NCI-H2029 (cell line): ENCODE measurements around the gene HSPA5.
"Not testable (repeated sequence)": the region's sequence is repeated elsewhere in the genome, so short reads cannot be mapped to it uniquely, and the experiment has no call there.

Source experiments
- DNase-seq: peaks from one replicate; lab custom pipeline; 2025; lab: John Stamatoyannopoulos, UW

The HSPA5 gene

GRCh38 chr9:125241000-125241862 lies at the start of gene HSPA5:
TSS of gene HSPA5 (minus strand) at chr9:125241343. CDS start at chr9:125241126, 217 bp downstream.
- DNase-seq, result peak; percentile 98

GRCh38 chr9:125286935-125287433 lies 45.8 kb upstream of the HSPA5 start:
- not testable (repeated sequence) for DNase-seq

- no peak for DNase-seq
Measured at GRCh38 chr9:125284855-125285254, 43.7 kb upstream of the HSPA5 start.

GRCh38 chr9:125280945-125281344 lies 39.8 kb upstream of the HSPA5 start:
- no peak for DNase-seq

GRCh38 chr9:125277411-125277810 lies 36.3 kb upstream of the HSPA5 start:
- no peak for DNase-seq

GRCh38 chr9:125276771-125277170 lies 35.6 kb upstream of the HSPA5 start:
- DNase-seq, result no peak

- DNase-seq, result no peak
Measured at GRCh38 chr9:125272697-125273096, 31.6 kb upstream of the HSPA5 start.

GRCh38 chr9:125271081-125271480 lies 29.9 kb upstream of the HSPA5 start:
- no peak for DNase-seq

- no peak for DNase-seq
Measured at GRCh38 chr9:125269014-125269397, 27.9 kb upstream of the HSPA5 start.

- no peak for DNase-seq
Measured at GRCh38 chr9:125268394-125269013, 27.4 kb upstream of the HSPA5 start.

- not testable (repeated sequence) for DNase-seq
Measured at GRCh38 chr9:125264068-125264467, 22.9 kb upstream of the HSPA5 start.

- no peak for DNase-seq
Measured at GRCh38 chr9:125262294-125262991, 21.3 kb upstream of the HSPA5 start.

GRCh38 chr9:125261501-125262293 lies 20.6 kb upstream of the HSPA5 start, which contains the start of gene GAPVD1:
TSS of gene GAPVD1 (plus strand) at chr9:125261826. CDS start at chr9:125298922, 37,096 bp downstream.
- DNase-seq, result peak; percentile 95

GRCh38 chr9:125260561-125260960 lies 19.4 kb upstream of the HSPA5 start:
- no peak for DNase-seq

GRCh38 chr9:125258832-125259534 lies 17.8 kb upstream of the HSPA5 start:
- peak; percentile 14 for DNase-seq

GRCh38 chr9:125258160-125258785 lies 17.1 kb upstream of the HSPA5 start:
- DNase-seq, result no peak

- DNase-seq, result no peak
Measured at GRCh38 chr9:125255781-125256391, 14.7 kb upstream of the HSPA5 start.

GRCh38 chr9:125254231-125254630 lies 13.1 kb upstream of the HSPA5 start:
- no peak for DNase-seq

GRCh38 chr9:125246261-125246667 lies 5.1 kb upstream of the HSPA5 start:
- DNase-seq, result no peak

GRCh38 chr9:125243792-125244260 lies 2.7 kb upstream of the HSPA5 start:
- no peak for DNase-seq
